HG03520 (cell line): ENCODE data around the gene SH3BP5L.

ENCODE experiments used
- ATAC-seq: cut with Tn5 transposase; IDR thresholded peaks from one replicate; pipeline ENCODE4 v1.9.1; 2021; ENCODE audit warnings: mild to moderate bottlenecking, moderate library complexity; ENCODE audit not compliant: unreplicated experiment

Gene SH3BP5L

GRCh38 chr1:248851390-248851789, 25.7 kb upstream of the SH3BP5L start:
- ATAC-seq = no peak

DNA sequence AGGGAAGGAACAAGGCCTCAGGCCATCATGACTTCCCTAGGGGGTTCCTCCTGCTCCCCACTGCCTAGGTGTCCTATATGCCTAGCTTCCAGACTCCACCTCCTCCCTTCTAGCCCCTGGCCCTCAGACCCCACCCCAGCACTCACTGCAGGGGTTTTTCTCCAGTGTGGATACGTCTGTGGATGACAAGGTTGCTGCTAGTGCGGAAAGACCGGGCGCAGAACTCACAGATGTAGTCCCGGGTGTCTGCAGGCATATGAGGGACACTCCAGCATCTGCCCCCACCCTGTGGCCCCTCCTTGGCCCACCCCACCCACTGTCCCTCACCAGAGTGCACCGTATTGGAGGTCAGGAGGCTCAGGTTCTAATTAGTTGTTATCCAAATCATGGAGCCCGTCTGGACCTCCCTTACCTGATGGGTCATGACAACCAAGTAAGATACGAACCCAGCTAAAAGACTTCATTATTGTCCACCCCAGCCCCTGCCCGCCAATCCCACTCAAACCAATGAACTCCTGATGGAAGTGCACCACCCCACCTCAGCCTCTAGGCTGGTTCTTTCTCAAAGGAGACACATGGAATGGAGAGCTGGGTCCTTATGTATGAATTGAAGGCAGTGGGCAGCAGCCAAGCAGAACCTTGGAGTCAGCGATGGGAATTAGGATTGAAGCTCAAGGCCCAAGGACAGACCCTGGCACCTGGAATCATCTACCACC, 25.0 kb upstream of the SH3BP5L start:
- no peak for ATAC-seq

GRCh38 chr1:248850124-248850523, 24.4 kb upstream of the SH3BP5L start:
- no peak for ATAC-seq

GRCh38 chr1:248849637-248850036, 23.9 kb upstream of the SH3BP5L start:
- no peak for ATAC-seq

DNA sequence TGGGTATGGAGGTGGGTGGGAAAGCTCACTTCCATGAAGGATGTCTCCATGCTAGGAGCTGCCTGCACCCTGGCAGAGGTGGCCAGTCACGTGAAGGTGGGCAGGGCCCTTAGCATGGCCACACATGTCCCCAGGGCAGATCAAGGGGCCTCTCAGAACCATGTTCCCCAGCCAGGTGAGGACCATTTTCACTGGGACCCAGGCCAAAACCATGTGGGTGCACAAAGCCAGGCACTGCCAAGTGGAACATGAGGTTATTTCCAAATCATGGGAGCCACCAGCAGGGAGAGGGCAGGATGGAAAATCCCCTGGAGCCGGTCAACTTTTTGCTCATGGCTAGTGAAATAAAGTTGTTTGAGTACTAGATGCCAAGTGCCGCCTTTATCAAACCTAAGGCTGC, 23.4 kb upstream of the SH3BP5L start:
- no peak for ATAC-seq

DNA sequence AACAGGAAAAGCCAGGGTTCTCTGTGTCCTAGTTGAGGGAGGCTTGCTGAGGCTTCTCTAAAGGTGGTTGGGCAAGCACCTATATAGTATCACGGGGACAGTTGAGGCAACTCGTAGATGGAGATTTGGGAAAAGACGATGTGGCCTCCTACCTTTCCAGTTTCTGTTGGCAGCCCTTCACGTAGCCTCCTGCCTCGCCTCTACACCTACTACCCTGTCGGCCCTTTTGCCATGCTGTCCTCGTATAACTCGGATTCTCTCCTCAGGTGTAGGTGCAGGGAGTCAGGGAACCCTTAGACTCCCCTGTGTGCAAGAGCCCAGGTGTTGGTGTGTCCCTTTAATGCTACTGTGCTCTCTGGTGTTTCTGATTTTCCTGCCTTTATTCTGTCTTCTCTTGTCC, 22.9 kb upstream of the SH3BP5L start:
- no peak for ATAC-seq

- ATAC-seq = no peak
These were observed 22.3 kb upstream of the SH3BP5L start for GRCh38 chr1:248847956-248848561.

GRCh38 chr1:248847181-248847955, 21.7 kb upstream of the SH3BP5L start:
- ATAC-seq = no peak

GRCh38 chr1:248844526-248844925, 18.8 kb upstream of the SH3BP5L start:
- no peak for ATAC-seq

GRCh38 chr1:248843687-248844086, 18.0 kb upstream of the SH3BP5L start:
- ATAC-seq = no peak

- ATAC-seq = peak; percentile 17
These were observed 17.1 kb upstream of the SH3BP5L start for GRCh38 chr1:248842781-248843331.

DNA sequence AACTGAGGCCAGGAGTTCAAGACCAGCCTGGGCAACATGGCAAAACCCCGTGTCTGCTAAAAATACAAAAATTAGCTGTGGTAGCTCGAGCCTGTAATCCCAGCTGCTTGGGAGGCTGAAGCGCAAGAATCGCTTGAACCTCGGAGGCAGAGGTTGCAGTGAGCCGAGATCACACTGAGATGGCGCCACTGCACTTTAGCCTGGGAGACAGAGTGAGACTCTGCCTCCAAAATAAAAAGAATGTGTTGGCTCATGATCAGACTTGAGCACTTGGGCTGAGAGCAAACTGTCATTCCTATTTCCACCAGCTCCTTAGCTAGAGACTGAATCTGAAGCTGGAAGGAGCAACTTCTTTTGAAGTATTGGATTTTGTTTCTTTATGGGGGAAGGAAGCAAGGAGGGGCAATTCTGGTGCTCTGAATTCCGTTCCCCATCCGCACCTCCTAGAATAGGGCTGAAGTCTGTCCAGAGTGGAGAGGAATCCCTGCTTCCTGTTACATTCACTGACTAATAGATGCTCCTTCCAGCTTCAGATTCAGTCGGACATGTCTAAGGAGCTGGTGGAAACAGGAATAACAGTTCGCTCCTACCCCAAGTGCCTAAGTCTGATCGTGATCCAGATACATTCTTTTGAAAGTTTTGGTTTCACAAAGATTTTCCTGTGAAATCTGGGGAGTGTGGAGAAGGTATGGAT, 16.1 kb upstream of the SH3BP5L start:
- no peak for ATAC-seq

DNA sequence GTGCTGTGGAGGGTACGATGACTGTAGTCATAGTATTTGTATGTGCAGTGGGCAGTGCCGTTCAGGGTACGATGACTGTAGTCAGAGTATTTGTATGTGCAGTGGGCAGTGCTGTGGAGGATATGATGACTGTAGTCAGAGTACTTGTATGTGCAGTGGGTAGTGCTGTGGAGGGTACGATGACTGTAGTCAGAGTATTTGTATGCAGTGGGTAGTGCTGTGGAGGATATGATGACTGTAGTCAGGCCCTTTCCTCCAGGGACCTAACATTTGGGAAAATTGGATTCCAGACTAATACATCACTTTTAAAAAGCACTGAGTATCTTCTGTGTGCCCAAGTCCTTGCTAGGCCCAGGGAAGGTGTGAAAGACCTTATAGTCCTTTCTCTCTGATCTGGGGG, 15.2 kb upstream of the SH3BP5L start:
- ATAC-seq = no peak

- ATAC-seq = no peak
These were observed 13.4 kb upstream of the SH3BP5L start for GRCh38 chr1:248839168-248839555.

DNA sequence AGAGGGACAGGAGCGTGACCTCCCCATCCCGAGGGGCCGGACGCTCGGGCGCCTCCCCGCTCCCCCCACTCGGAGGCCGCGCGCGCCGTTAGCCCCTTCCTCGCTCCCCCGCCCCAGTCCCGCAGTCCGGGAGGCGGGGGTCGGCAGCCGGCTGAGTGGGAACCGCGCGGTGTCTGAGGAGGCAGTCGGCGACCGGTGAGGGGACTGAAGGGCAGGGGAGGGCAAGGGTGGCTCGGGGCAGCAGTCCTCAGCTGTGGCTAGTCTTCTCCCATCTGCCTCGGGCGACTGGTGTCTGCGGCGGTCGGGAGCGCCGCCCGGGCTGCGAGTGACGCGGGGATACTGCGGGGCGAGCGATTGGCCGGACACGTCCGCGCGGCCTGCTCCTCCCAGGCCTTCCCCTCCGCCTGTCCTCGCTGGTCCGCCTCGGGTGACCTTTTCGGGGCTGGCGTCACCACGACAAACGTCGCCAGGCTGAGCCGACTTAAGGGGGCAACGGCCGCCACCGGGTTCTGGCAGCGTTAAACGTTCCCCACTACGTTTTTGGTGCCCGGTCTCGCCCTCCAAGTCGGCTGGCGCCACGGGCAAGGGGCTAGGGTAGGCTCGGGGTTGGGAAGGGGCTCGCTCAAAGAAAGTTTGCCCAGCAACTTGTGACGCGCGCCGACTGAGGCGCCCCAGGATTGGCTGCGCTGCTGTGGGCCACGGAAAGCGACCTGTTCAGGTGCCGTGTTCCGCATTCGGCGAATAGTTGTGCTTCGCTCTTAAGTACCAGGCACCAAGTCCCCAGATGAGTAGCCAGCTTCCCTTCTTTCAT, 12.8 kb upstream of the SH3BP5L start:
- ATAC-seq = peak; percentile 57

GRCh38 chr1:248837781-248838356, 12.2 kb upstream of the SH3BP5L start, which contains the start of gene ZNF672:
Gene ZNF672, plus strand, starts transcription at chr1:248838224. Its CDS starts 9,051 bp downstream, at chr1:248847275.
- ATAC-seq = peak; percentile 80

GRCh38 chr1:248837045-248837780, 11.5 kb upstream of the SH3BP5L start:
- ATAC-seq = no peak

- no peak for ATAC-seq
These were observed 8.7 kb upstream of the SH3BP5L start for GRCh38 chr1:248834343-248834940.

GRCh38 chr1:248831842-248832241, 6.1 kb upstream of the SH3BP5L start:
- no peak for ATAC-seq
